Measurements from ENCODE around the gene DHRSX. TPM values are rescaled to one million over a fixed set of nuclear protein-coding genes. Genes with fewer than 3 reads are reported as not detected.

The DHRSX gene
- total and polyA plus RNA-seq, 2 of the 13 experiments (the other 11 are each of a cell fraction or from before 2014, with no cell fraction given) = 15.5 to 24.3 TPM

DNA sequence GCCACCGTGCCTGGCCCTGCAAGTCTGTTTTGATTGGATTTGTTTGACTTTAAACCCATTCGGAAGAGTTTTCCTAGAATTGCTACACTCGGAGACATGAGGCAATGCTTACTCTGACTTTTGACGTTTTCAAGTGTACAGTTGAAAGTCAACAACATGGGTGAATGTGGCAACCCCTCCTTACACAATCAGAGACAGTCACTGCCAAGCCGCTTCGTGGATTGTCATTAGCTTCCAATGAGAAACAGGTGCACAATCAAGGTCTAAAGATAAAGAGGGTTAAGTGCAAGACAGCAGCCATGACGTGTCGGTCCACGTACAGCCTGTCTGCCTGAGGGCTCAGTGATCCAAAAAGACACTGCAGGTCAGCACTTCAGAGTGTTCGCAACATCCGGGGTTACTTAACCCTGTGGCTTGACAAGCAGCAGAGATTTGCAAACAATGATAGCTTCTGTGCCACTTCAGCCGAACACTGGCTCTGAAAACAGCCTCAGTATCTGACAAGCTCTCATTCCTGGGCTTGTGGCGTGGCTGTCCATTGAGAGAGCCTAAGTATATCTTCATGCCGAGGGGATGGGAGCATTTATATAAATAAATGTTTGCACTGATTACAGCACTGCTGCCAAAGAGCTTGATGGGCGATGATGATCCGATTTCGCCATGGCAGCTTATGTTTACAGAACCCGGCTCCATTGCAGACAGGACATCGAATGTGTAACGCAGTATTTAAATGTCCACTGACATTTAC is 180.0 kb downstream of the DHRSX start (continued):
- TF ChIP-seq, protein P1, sequence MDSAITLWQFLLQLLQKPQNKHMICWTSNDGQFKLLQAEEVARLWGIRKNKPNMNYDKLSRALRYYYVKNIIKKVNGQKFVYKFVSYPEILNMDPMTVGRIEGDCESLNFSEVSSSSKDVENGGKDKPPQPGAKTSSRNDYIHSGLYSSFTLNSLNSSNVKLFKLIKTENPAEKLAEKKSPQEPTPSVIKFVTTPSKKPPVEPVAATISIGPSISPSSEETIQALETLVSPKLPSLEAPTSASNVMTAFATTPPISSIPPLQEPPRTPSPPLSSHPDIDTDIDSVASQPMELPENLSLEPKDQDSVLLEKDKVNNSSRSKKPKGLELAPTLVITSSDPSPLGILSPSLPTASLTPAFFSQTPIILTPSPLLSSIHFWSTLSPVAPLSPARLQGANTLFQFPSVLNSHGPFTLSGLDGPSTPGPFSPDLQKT (CRISPR knock-in tag; IDR thresholded peaks at IDR 0.05; ENCODE audit: borderline replicate concordance) = no peak
- TF ChIP-seq, protein P2, sequence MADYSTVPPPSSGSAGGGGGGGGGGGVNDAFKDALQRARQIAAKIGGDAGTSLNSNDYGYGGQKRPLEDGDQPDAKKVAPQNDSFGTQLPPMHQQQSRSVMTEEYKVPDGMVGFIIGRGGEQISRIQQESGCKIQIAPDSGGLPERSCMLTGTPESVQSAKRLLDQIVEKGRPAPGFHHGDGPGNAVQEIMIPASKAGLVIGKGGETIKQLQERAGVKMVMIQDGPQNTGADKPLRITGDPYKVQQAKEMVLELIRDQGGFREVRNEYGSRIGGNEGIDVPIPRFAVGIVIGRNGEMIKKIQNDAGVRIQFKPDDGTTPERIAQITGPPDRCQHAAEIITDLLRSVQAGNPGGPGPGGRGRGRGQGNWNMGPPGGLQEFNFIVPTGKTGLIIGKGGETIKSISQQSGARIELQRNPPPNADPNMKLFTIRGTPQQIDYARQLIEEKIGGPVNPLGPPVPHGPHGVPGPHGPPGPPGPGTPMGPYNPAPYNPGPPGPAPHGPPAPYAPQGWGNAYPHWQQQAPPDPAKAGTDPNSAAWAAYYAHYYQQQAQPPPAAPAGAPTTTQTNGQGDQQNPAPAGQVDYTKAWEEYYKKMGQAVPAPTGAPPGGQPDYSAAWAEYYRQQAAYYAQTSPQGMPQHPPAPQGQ (CRISPR knock-in tag; IDR thresholded peaks at IDR 0.05; ENCODE audit: borderline replicate concordance) = 0 out of 2 replicates have a peak, but pooled peaks have one; percentile 25
- TF ChIP-seq, protein P3, sequence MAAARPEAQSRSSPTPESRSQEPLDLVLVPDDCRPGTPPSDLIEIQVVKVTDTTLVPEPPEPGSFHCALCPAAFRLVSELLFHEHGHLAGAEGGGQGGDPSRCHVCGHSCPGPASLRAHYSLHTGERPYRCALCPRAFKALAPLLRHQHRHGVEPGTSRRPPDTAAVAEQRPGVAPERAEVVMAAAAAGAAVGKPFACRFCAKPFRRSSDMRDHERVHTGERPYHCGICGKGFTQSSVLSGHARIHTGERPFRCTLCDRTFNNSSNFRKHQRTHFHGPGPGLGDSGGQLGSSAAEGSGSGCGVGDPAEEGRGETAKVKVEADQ (CRISPR knock-in tag; IDR thresholded peaks at IDR 0.05; ENCODE audit: borderline replicate concordance) = 0 out of 2 replicates have a peak, but pooled peaks have one; percentile 28
- TF ChIP-seq TSC22D2 (CRISPR knock-in tag; IDR thresholded peaks at IDR 0.05; ENCODE audit: borderline replicate concordance) = 0 out of 2 replicates have a peak, but pooled peaks have one; percentile 29
- no peak for TF ChIP-seq SNRNP70 (IDR thresholded peaks at IDR 0.05; ENCODE audit: low read depth, low read length)
- peak; percentile 57; the same call in 1 of the 2 replicates for TF ChIP-seq SOX13 (IDR thresholded peaks at IDR 0.05)
- TF ChIP-seq SOX13 (CRISPR knock-in tag; conservative IDR thresholded peaks at IDR 0.05 in 1 of 2, IDR thresholded peaks at IDR 0.05 in 1 of 2) = peak in 1 of 2 experiments; percentile 91; a peak in 2 of 4 replicates
- TF ChIP-seq, protein P4, sequence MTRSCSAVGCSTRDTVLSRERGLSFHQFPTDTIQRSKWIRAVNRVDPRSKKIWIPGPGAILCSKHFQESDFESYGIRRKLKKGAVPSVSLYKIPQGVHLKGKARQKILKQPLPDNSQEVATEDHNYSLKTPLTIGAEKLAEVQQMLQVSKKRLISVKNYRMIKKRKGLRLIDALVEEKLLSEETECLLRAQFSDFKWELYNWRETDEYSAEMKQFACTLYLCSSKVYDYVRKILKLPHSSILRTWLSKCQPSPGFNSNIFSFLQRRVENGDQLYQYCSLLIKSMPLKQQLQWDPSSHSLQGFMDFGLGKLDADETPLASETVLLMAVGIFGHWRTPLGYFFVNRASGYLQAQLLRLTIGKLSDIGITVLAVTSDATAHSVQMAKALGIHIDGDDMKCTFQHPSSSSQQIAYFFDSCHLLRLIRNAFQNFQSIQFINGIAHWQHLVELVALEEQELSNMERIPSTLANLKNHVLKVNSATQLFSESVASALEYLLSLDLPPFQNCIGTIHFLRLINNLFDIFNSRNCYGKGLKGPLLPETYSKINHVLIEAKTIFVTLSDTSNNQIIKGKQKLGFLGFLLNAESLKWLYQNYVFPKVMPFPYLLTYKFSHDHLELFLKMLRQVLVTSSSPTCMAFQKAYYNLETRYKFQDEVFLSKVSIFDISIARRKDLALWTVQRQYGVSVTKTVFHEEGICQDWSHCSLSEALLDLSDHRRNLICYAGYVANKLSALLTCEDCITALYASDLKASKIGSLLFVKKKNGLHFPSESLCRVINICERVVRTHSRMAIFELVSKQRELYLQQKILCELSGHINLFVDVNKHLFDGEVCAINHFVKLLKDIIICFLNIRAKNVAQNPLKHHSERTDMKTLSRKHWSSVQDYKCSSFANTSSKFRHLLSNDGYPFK (CRISPR knock-in tag; IDR thresholded peaks at IDR 0.05; ENCODE audit: borderline replicate concordance) = 0 out of 2 replicates have a peak, but pooled peaks have one; percentile 35
- TF ChIP-seq, protein P5, sequence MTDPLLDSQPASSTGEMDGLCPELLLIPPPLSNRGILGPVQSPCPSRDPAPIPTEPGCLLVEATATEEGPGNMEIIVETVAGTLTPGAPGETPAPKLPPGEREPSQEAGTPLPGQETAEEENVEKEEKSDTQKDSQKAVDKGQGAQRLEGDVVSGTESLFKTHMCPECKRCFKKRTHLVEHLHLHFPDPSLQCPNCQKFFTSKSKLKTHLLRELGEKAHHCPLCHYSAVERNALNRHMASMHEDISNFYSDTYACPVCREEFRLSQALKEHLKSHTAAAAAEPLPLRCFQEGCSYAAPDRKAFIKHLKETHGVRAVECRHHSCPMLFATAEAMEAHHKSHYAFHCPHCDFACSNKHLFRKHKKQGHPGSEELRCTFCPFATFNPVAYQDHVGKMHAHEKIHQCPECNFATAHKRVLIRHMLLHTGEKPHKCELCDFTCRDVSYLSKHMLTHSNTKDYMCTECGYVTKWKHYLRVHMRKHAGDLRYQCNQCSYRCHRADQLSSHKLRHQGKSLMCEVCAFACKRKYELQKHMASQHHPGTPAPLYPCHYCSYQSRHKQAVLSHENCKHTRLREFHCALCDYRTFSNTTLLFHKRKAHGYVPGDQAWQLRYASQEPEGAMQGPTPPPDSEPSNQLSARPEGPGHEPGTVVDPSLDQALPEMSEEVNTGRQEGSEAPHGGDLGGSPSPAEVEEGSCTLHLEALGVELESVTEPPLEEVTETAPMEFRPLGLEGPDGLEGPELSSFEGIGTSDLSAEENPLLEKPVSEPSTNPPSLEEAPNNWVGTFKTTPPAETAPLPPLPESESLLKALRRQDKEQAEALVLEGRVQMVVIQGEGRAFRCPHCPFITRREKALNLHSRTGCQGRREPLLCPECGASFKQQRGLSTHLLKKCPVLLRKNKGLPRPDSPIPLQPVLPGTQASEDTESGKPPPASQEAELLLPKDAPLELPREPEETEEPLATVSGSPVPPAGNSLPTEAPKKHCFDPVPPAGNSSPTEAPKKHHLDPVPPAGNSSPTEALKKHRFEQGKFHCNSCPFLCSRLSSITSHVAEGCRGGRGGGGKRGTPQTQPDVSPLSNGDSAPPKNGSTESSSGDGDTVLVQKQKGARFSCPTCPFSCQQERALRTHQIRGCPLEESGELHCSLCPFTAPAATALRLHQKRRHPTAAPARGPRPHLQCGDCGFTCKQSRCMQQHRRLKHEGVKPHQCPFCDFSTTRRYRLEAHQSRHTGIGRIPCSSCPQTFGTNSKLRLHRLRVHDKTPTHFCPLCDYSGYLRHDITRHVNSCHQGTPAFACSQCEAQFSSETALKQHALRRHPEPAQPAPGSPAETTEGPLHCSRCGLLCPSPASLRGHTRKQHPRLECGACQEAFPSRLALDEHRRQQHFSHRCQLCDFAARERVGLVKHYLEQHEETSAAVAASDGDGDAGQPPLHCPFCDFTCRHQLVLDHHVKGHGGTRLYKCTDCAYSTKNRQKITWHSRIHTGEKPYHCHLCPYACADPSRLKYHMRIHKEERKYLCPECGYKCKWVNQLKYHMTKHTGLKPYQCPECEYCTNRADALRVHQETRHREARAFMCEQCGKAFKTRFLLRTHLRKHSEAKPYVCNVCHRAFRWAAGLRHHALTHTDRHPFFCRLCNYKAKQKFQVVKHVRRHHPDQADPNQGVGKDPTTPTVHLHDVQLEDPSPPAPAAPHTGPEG (CRISPR knock-in tag; IDR thresholded peaks at IDR 0.05) = 0 out of 2 replicates have a peak, but pooled peaks have one; percentile 39
- TF ChIP-seq, protein P6, sequence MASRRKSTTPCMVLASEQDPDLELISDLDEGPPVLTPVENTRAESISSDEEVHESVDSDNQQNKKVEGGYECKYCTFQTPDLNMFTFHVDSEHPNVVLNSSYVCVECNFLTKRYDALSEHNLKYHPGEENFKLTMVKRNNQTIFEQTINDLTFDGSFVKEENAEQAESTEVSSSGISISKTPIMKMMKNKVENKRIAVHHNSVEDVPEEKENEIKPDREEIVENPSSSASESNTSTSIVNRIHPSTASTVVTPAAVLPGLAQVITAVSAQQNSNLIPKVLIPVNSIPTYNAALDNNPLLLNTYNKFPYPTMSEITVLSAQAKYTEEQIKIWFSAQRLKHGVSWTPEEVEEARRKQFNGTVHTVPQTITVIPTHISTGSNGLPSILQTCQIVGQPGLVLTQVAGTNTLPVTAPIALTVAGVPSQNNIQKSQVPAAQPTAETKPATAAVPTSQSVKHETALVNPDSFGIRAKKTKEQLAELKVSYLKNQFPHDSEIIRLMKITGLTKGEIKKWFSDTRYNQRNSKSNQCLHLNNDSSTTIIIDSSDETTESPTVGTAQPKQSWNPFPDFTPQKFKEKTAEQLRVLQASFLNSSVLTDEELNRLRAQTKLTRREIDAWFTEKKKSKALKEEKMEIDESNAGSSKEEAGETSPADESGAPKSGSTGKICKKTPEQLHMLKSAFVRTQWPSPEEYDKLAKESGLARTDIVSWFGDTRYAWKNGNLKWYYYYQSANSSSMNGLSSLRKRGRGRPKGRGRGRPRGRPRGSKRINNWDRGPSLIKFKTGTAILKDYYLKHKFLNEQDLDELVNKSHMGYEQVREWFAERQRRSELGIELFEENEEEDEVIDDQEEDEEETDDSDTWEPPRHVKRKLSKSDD (CRISPR knock-in tag; IDR thresholded peaks at IDR 0.05; ENCODE audit: low read depth) = peak; percentile 98

Data from HepG2 (cell line).